Thyroid gland (tissue), 4 donors: ENCODE measurements around the gene KCNQ1. TPM values are rescaled to one million over a fixed set of nuclear protein-coding genes. Genes with fewer than 3 reads are reported as not detected.

Experiments used
- DNase-seq, 2 donors: peaks; one replicate each; pipeline ENCODE4 v3.0.0-alpha.2; 2019
- H3K27ac ChIP-seq, 3 donors: fragments of 200-600 bp; sonication (generic); 1 replicate in 2 of 3; 2 replicates in 1 of 3; pipeline ENCODE4 v1.5.1; 2016 to 2019; ENCODE audit warnings: mild to moderate bottlenecking in 1 of 3, moderate library complexity in 1 of 3
- H3K27me3 ChIP-seq: fragments of 200-600 bp; sonication (generic); one replicate; pipeline ENCODE4 v1.5.1; 2019
- H3K36me3 ChIP-seq, 2 donors: fragments of 200-600 bp; sonication (generic); one replicate each; pipeline ENCODE4 v1.5.1; 2016 to 2019
- H3K4me1 ChIP-seq, 2 donors: fragments of 200-600 bp; sonication (generic); one replicate each; pipeline ENCODE4 v1.5.1; 2017 to 2019
- H3K4me3 ChIP-seq, 3 donors: fragments of 200-600 bp; sonication (generic); replicated peaks in 1 of 3; 1 replicate in 2 of 3; 2 replicates in 1 of 3; pipeline ENCODE4 v1.5.1; 2016; ENCODE audit warnings: mild to moderate bottlenecking in 1 of 3
- H3K9me3 ChIP-seq: fragments of 200-600 bp; sonication (generic); one replicate; pipeline ENCODE4 v1.5.1; 2017
- CTCF ChIP-seq, 6 experiments: fragments of 200-600 bp in 3 of 6; fragments of 450-650 bp in 3 of 6; sonication (generic) in 3 of 6; IDR thresholded peaks; one replicate each; pipeline ENCODE4 v1.5.1; 2016 to 2019; ENCODE audit warnings: antibody characterized with exemption in 6 of 6, mild to moderate bottlenecking in 2 of 6, inconsistent platforms in 1 of 6, moderate library complexity in 1 of 6
- POLR2A ChIP-seq, 2 donors: fragments of 450-650 bp; IDR thresholded peaks; one replicate each; pipeline ENCODE4 v1.6.1; 2017; ENCODE audit warnings: antibody characterized with exemption in 2 of 2, mild to moderate bottlenecking in 2 of 2, moderate library complexity in 1 of 2
- WGBS, 2 donors: methylation state at CpG; one replicate each; pipeline ENCODE4 v1.1.5; 2017; 5-methylcytosine and 5-hydroxymethylcytosine counted together
- intact Hi-C: fragments of 100-400 bp; cut with DNase I; formaldehyde crosslinking; loops from one replicate; pipeline ENCODE4 v1.15.1; 2023
- total RNA-seq, 4 donors: library from RNA; depleted of rRNA; stranded (reverse); fragments of >200 nt; gene quantifications; one replicate each; pipeline ENCODE4 v1.2.3, GENCODE V29; 2016

KCNQ1 gene
- total RNA-seq, 4 donors from 2014 or later = 51.3 to 103 (median 97.8) TPM

GRCh38 chr11:2651054-2651617 is 206.3 kb downstream of the KCNQ1 start:
- no peaks in the 10 kb centered on the region for H3K9me3 ChIP-seq
- intact Hi-C loops = no loop called here
- H3K27me3 ChIP-seq = no peaks in the 10 kb centered on the region
- WGBS, 2 donors = 83 to 90% methylated on average over 4 of the region's 4 CpGs
- TF ChIP-seq POLR2A (IDR thresholded peaks at IDR 0.05) (no peak), CTCF (IDR thresholded peaks at IDR 0.05) (no peak)
- H3K4me1 ChIP-seq = peaks cover 24 to 34% of the 10 kb centered on the region in 2 donors
- no peak for DNase-seq
- H3K27ac ChIP-seq = no peak overlapping the region
- H3K36me3 ChIP-seq = no peaks in the 10 kb centered on the region
- H3K4me3 ChIP-seq = no peak overlapping the region

GRCh38 chr11:2651826-2652271 is 207.0 kb downstream of the KCNQ1 start:
- H3K4me3 ChIP-seq = no peak overlapping the region
- no peak overlapping the region for H3K27ac ChIP-seq
- intact Hi-C loops = no loop called here
- TF ChIP-seq CTCF (IDR thresholded peaks at IDR 0.05) = no peak
- no peak for TF ChIP-seq POLR2A (IDR thresholded peaks at IDR 0.05)
- 89 to 97% methylated on average over 7 of the region's 7 CpGs for WGBS, 2 donors
- no peaks in the 10 kb centered on the region for H3K9me3 ChIP-seq
- no peaks in the 10 kb centered on the region for H3K36me3 ChIP-seq
- DNase-seq = no peak
- H3K4me1 ChIP-seq = peaks cover 24 to 39% of the 10 kb centered on the region in 2 donors
- no peaks in the 10 kb centered on the region for H3K27me3 ChIP-seq

- 79 to 86% methylated on average over 11 of the region's 11 CpGs for WGBS, 2 donors
Measured at GRCh38 chr11:2652333-2653197, 207.8 kb downstream of the KCNQ1 start.

GRCh38 chr11:2653198-2653551 is 208.4 kb downstream of the KCNQ1 start:
- no peaks in the 10 kb centered on the region for H3K9me3 ChIP-seq
- no peaks in the 10 kb centered on the region for H3K36me3 ChIP-seq
- intact Hi-C loops = no loop called here
- TF ChIP-seq CTCF (IDR thresholded peaks at IDR 0.05) (no peak), POLR2A (IDR thresholded peaks at IDR 0.05) (no peak)
- DNase-seq = peak in 1 of 2 donors; percentile 31
- no peak overlapping the region for H3K4me3 ChIP-seq
- no peaks in the 10 kb centered on the region for H3K27me3 ChIP-seq
- 90 to 92% methylated on average over 1 of the region's 1 CpG for WGBS, 2 donors
- H3K27ac ChIP-seq = peak overlapping the region; percentile 8 to 70 (median 60)
- H3K4me1 ChIP-seq = peaks cover 24 to 39% of the 10 kb centered on the region in 2 donors

More at GRCh38 chr11:2652333-2653197, 207.8 kb downstream of the KCNQ1 start:
- Histone ChIP-seq H3K9me3 (no peaks in the 10 kb centered on the region), H3K27me3 (no peaks in the 10 kb centered on the region), H3K27ac (peak overlapping the region in 2 of 3 donors; percentile 60 to 70), H3K4me3 (no peak overlapping the region), H3K36me3 (no peaks in the 10 kb centered on the region), H3K4me1 (peaks cover 24 to 39% of the 10 kb centered on the region in 2 donors)
- intact Hi-C loops = no loop called here
- DNase-seq = no peak
- TF ChIP-seq CTCF (IDR thresholded peaks at IDR 0.05) (no peak), POLR2A (IDR thresholded peaks at IDR 0.05) (no peak)
